Stimulated activated CD4-positive, alpha-beta T cell treated with anti-CD3 and anti-CD28 coated beads, TNF-alpha, amount 100 ng/mL, for 4 hours (primary cell): Measurements from ENCODE around the gene GARIN5B.
"Not testable (repeated sequence)": the region's sequence is repeated elsewhere in the genome, so short reads cannot be mapped to it uniquely, and the experiment has no call there.

Source experiments
- DNase-seq, 3 experiments: peaks; one replicate each; pipeline ENCODE4 v3.0.0-alpha.2; 2020; ENCODE audit warnings: low read depth in 3 of 3

GARIN5B gene

DNA sequence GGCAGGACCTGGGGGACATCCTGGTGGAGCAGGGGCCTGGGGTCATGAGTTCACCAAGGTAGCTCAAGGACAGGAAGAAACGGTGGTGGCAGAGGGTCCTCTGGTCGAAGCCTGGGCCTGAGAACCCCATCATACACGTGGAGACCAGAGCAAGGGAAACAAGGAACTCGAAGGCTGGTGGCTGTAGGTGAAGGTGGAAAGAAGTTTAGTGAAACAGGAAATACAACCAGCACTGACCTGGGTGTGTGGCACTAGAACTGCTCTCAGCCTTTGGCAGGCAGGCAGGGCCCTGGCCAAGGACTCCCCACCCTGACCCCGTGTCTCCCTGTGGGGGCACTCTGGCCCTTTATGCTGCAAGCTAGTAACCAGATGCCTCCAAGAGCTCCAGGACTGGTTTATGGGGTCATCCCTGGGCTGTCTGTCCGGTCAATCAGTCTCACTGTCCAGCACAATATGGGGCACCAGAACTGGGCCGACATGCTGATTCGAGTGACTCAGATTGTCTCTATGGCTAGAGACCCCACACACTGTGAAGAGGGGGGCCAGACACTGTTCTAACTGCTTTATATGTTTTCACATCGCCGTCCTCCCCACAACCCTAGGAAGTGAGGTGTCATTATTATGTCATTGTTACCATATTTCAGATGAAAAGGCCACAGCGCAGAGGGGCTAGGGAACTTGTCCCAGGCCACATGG is 12.3 kb downstream of the GARIN5B start:
- DNase-seq: no peak

DNA sequence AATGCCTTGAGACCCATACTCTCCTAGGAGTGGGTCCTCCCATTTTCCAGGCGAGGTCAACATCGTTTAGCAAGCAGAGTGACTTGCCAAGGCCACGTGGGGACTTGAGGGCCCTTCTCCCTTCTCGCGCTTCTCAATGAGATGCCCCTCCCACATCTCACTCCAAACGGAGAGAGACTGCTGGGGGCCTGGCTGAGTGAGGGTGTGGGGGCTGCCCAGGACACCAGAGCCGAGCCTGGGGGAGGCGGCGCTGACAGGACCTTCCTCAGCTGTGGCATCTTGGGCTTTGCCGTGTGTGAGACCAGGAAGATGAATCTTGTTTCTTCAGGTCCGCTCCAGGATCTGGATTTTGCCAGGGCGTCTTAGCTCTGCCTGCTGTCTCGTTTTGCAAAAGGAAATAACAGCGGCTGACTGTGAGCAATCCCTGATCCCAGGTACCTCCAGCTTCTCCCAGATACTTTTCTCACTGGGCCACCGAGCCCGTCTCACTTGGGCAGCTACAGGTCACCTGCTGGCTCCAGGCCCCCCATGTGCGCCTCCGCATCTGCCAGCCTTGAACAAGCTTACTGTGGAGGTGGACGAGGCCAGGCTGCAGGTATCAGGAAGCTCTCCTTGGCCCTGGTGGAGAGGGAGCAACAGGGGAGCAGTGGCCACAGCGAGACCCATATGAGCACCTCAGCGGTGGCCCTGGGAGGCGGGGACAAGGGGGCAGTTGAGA is 14.6 kb downstream of the GARIN5B start:
- no peak for DNase-seq

- no peak for DNase-seq
Measured at GRCh38 chr19:55347442-55348009, 15.5 kb downstream of the GARIN5B start.

GRCh38 chr19:55346725-55347441 is 16.2 kb downstream of the GARIN5B start:
- DNase-seq: no peak

- no peak for DNase-seq
Measured at GRCh38 chr19:55345818-55346724, 17.0 kb downstream of the GARIN5B start.

DNA sequence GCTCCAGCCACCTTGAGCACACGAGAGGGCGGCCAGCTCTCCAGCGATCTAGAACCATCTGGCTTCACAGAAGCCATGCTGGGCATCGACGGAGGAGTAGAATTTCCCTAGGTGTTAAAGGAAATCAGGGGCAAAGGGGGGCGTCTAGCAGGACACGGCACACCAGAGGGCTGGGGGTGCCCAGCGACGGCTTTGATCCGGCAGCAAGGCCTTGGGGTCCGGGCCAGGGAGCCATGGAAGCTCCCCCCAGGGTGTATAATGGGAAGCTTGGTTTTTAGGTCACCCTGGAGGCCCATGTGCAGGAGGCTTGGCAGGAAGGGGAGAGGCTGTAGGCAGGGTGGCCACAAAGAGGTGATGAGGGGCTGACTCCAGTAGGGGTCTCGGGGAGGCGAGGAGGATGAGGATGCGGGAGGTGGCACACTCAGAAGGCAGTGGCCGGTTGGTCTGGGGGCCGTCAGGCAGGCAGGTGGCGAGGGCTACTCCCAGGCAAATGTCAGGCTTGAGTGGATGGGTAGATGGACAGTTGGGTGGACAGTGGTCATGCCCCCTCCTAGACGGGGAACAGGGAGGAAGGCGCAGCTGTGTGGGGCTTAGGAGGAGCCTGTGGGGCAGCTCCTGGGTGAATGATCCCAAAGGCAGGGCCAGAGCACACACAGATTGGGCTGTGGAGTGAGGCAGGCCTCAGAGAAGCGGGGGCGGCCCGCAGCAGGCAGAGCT is 17.8 kb downstream of the GARIN5B start:
- DNase-seq: no peak

DNA sequence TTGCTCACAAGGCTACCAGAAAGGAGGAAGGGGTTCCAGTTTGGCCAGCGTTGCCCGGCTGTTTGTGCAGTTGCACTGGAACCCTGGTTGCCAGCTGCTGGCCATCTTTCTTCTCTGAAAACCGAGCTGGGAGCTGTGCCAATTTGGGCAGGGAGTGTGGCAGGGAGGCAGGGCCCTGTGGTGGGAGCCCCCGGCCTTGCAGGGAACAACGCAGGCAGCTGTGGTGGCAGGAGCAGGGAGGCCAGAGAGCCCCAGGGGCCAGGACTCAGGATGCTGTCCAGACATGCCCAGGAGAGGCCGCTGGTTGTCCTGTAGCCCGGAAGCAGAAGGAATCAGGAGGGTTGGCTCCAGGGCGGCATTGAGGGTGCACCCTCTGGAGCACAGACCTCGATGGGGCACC is 18.6 kb downstream of the GARIN5B start:
- no peak for DNase-seq

DNA sequence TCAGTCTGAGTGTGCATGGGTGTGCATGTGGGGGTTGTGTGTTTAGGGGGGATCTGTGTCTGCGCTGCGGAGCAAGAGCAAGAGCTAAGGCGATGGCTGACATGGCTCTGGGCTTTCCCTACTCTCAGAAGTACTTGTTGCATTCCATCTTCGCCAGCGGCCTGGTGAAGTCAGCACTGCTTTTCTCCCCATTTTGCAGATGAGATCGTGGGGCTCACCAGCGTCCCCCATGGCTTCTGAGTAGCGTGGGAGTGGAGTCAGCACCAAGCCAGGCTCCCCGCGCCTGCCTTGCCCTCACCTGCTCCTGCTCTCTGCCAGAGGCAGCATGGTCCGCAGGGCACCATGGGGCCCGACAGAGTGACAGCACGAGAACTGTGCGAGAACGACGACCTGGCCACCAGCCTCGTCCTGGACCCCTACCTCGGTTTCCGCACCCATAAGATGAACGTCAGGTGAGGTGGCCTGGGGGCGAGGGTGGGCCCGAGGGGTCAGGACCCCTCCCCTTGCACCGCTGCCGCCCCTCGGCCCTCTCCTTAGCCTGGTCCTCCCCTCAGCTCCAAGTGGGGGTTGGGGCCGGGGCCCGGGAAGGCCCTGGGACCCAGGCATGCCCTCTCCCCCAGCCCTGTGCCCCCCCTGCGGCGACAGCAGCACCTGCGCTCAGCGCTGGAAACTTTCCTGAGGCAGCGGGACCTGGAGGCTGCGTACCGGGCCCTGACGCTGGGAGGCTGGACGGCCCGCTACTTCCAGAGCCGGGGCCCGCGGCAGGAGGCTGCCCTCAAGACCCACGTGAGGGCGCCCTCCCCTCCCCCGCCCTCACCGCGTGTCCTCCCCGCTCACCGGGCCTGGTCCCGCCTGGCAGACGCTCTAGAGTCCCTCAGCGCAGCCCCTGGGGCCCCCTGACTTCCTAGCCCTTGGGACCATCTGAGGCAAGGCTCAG is 21.2 kb downstream of the GARIN5B start:
- DNase-seq: no peak

- DNase-seq: peak; percentile 20 to 46 (median 38)
Measured at GRCh38 chr19:55341171-55341588, 21.9 kb downstream of the GARIN5B start.

- DNase-seq: no peak
Measured at GRCh38 chr19:55340784-55341147, 22.3 kb downstream of the GARIN5B start.

GRCh38 chr19:55339889-55340783 is 22.9 kb downstream of the GARIN5B start:
- DNase-seq: no peak

DNA sequence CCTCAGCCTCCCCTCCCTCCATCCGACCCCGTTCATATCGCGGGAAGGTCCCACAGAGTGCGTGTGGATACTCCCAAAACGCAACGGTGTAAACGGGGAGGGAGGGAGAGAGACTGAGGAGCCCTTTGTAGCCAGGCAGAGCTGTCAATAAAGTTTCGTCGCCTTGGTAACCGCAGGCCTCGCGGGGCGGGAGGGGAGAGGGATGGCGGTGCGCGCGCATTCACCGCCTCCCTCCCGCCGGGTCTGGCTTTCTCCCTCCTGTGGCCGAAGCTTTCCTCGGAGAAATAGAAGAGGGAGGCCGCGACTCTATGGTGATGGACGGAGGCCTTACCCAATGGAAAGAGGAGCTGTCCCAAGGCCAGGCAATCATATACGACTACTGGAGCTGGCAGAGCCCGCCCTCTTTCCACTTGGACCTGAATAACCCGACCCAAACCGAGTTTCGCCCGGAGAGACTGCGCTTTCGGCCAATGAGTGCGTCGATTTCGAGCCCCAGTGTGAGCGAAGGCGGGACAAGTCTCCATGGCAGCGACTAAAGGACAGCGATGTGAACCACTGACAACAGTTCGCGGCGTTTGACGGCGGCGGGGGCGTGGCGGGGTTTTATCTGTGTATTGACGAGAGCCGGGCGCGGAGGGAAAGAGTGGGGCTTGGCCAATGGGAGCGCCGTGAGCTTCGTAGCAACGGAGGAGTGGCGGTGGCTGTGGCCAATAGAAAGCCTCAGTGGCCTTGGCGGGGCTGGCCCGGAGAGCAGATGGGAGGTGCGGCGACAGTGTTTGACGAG is 23.8 kb downstream of the GARIN5B start, which contains the start of gene KMT5C:
Gene KMT5C (plus strand): TSS at position 772 of the 784 bp plus-strand sequence. CDS start 2,061 bp downstream, outside the sequence.
- peak; percentile 100 for DNase-seq

- no peak for DNase-seq
Measured at GRCh38 chr19:55336101-55336500, 27.0 kb downstream of the GARIN5B start.

GRCh38 chr19:55333870-55334269 is 29.2 kb downstream of the GARIN5B start:
- DNase-seq: no peak

DNA sequence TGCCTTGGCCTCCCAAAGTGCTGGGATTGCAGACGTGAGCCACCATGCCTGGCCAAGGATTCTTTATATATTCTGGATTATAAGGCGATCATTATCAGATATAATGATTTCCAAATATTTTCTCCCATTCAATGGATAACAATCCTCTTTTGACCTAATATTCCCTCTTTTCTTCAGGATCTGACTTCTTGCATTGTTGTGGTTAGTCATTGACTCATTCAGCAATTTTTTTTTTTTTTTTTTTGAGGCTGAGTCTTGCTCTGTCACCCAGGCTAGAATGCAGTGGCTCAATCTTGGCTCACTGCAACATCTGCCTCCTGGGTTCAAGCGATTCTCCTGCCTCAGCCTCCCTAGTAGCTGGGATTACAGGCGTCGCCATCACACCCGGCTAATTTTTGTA is 33.3 kb downstream of the GARIN5B start:
- DNase-seq: not testable (repeated sequence)

- not testable (repeated sequence) for DNase-seq
Measured at GRCh38 chr19:55328774-55329318, 34.2 kb downstream of the GARIN5B start.

GRCh38 chr19:55325172-55325571 is 37.9 kb downstream of the GARIN5B start, which contains the start of gene TMEM150B:
TMEM150B (minus strand) TSS chr19:55325341; CDS start chr19:55321036, 4,305 bp downstream.
- DNase-seq: no peak
